ENCODE results near the gene LSM14A. TPM values are rescaled to one million over a fixed set of nuclear protein-coding genes. Genes with fewer than 3 reads are reported as not detected.
A peak's percentile ranks its signal among the peaks of the same experiment; 100 is the strongest.

Gene LSM14A
- total RNA-seq, 2 experiments from 2014 or later = 182 to 189 TPM

GRCh38 chr19:34274827-34275625 lies 102.7 kb downstream of the LSM14A start:
- POLR2A ChIA-PET = no interaction called here
- Histone ChIP-seq H3K4me2 (ENCODE audit: low read length) (no peak overlapping the region), H3K79me2 (ENCODE audit: insufficient read depth, low read depth, low read length) (peaks cover 40% of the 10 kb centered on the region), H4K20me1 (ENCODE audit: insufficient read depth, low read length) (no peaks in the 10 kb centered on the region), H3K4me1 (ENCODE audit: insufficient read depth, low read length, poor library complexity, severe bottlenecking) (peaks cover 73% of the 10 kb centered on the region), H3K4me3 (ENCODE audit: low read depth, low read length, poor library complexity, severe bottlenecking) (no peak overlapping the region), H3K27ac (ENCODE audit: low read depth, low read length, poor library complexity, severe bottlenecking) (no peak overlapping the region), H2AFZ (ENCODE audit: low read length) (no peak overlapping the region), H3K36me3 (ENCODE audit: insufficient read depth, low read length) (peaks cover 8% of the 10 kb centered on the region; the same call in 1 of the 2 replicates), H3K9me3 (ENCODE audit: low read length) (peaks cover 9% of the 10 kb centered on the region), H3K9me2 (ENCODE audit: insufficient read depth, low read length) (no peaks in the 10 kb centered on the region)
- TF ChIP-seq EZH2phosphoT487 (IDR thresholded peaks at IDR 0.05; ENCODE audit: borderline replicate concordance, low read depth, low read length) = no peak
- no peak for TF ChIP-seq CTCF (conservative IDR thresholded peaks at IDR 0.05; ENCODE audit: low read length)
- no TSS peak for BruUV-seq (replicated peaks)
- intact Hi-C loops (cut with micrococcal nuclease; ENCODE audit: unreplicated experiment) = no loop called here
- CTCF ChIA-PET (ENCODE audit: unreplicated experiment) = no interaction called here
- DNase-seq (ENCODE audit: low spot score) = no peak

GRCh38 chr19:34275705-34276104 lies 103.4 kb downstream of the LSM14A start:
- intact Hi-C loops (cut with micrococcal nuclease; ENCODE audit: unreplicated experiment) = no loop called here
- peaks cover 8% of the 10 kb centered on the region; the same call in 1 of the 2 replicates for H3K36me3 ChIP-seq (ENCODE audit: insufficient read depth, low read length)
- no peak overlapping the region for H3K4me2 ChIP-seq (ENCODE audit: low read length)
- peaks cover 9% of the 10 kb centered on the region for H3K9me3 ChIP-seq (ENCODE audit: low read length)
- TF ChIP-seq CTCF (conservative IDR thresholded peaks at IDR 0.05; ENCODE audit: low read length) (0 out of 2 replicates have a peak, but pooled peaks have one; percentile 16), EZH2phosphoT487 (IDR thresholded peaks at IDR 0.05; ENCODE audit: borderline replicate concordance, low read depth, low read length) (no peak)
- H3K27ac ChIP-seq (ENCODE audit: low read depth, low read length, poor library complexity, severe bottlenecking) = no peak overlapping the region
- DNase-seq (ENCODE audit: low spot score) = no peak
- no peak overlapping the region for H2AFZ ChIP-seq (ENCODE audit: low read length)
- ChIA-PET POLR2A (no interaction called here), CTCF (ENCODE audit: unreplicated experiment) (no interaction called here)
- H3K79me2 ChIP-seq (ENCODE audit: insufficient read depth, low read depth, low read length) = peaks cover 42% of the 10 kb centered on the region
- H3K4me3 ChIP-seq (ENCODE audit: low read depth, low read length, poor library complexity, severe bottlenecking) = no peak overlapping the region
- peaks cover 66% of the 10 kb centered on the region for H3K4me1 ChIP-seq (ENCODE audit: insufficient read depth, low read length, poor library complexity, severe bottlenecking)
- no TSS peak for BruUV-seq (replicated peaks)
- no peaks in the 10 kb centered on the region for H4K20me1 ChIP-seq (ENCODE audit: insufficient read depth, low read length)
- no peaks in the 10 kb centered on the region for H3K9me2 ChIP-seq (ENCODE audit: insufficient read depth, low read length)

- intact Hi-C loops (cut with micrococcal nuclease; ENCODE audit: unreplicated experiment) = no loop called here
- Histone ChIP-seq H3K9me3 (ENCODE audit: low read length) (peaks cover 9% of the 10 kb centered on the region), H3K9me2 (ENCODE audit: insufficient read depth, low read length) (no peaks in the 10 kb centered on the region), H2AFZ (ENCODE audit: low read length) (0 out of 2 replicates have a peak overlapping the region, but pooled peaks have one; percentile 2), H3K27ac (ENCODE audit: low read depth, low read length, poor library complexity, severe bottlenecking) (peak overlapping the region; percentile 47), H4K20me1 (ENCODE audit: insufficient read depth, low read length) (no peaks in the 10 kb centered on the region), H3K4me1 (ENCODE audit: insufficient read depth, low read length, poor library complexity, severe bottlenecking) (peaks cover 57% of the 10 kb centered on the region), H3K79me2 (ENCODE audit: insufficient read depth, low read depth, low read length) (peaks cover 37% of the 10 kb centered on the region; the same call in 1 of the 2 replicates), H3K36me3 (ENCODE audit: insufficient read depth, low read length) (peaks cover 8% of the 10 kb centered on the region; the same call in 1 of the 2 replicates), H3K4me3 (ENCODE audit: low read depth, low read length, poor library complexity, severe bottlenecking) (peak overlapping the region; percentile 38), H3K4me2 (ENCODE audit: low read length) (peak overlapping the region; percentile 64)
- ChIA-PET POLR2A (interaction anchor here (0.6 to 1.3 kb wide), 2 partner anchors 58 to 62 kb away, joined by 3 to 4 read pairs; no protein-coding TSS in a partner anchor), CTCF (ENCODE audit: unreplicated experiment) (interaction anchor here (1.1 kb wide), 1 partner anchor 14 kb away, joined by 4 read pairs; no protein-coding TSS in a partner anchor)
- no peak for TF ChIP-seq CTCF (conservative IDR thresholded peaks at IDR 0.05; ENCODE audit: low read length)
- TF ChIP-seq EZH2phosphoT487 (IDR thresholded peaks at IDR 0.05; ENCODE audit: borderline replicate concordance, low read depth, low read length) = no peak
- peak; percentile 45 for DNase-seq (ENCODE audit: low spot score)
- BruUV-seq (replicated peaks) = no TSS peak
These were observed 104.3 kb downstream of the LSM14A start for GRCh38 chr19:34276614-34277013.

All from OCI-LY7 (cell line).